ENCODE results near the gene RNF146. TPM values are rescaled to one million over a fixed set of nuclear protein-coding genes. Genes with fewer than 3 reads are reported as not detected.

RNF146 gene
- total and polyA plus RNA-seq, 2 experiments from 2014 or later = 28.8 to 48.9 TPM

DNA sequence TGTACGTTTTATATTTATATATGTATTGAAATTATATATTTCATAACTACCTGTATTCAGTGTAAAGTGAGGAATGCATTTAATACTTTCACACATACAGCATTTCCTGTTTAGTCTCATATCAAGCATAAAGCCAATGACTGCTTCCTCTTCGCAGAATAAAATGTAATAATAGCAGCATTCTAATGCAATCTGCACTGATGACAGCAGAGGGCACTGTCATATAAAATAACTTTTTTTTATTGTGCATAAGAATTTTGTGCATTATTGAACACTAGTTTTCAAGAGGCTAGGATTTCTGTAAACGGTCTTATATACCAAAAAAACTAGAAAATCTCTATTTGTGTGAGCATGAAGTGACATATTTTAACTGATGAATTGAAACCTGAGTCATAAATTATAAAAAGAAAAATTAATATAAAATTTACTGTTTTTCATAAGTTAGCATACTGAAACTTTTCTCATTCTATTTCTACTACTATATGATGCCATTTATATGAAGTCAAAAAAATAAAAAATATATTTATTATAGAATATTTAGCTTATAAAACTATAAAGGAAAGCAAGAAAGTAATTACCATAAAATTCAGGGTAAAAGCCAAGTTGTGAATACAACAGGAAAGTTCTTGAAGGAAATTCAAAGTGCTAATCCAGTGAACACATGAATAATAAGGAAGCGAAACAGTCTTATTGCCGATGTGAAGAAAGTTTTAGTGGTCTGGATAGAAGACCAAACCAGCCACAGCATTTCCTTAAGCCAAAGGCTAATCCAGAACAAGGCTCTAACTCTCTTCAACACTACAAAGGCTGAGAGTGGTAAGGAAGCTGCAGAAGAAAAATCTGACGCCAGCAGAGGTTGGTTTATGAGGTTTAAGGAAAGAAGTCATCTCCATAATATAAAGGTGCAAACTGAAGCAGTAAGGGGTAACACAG is 36.3 kb downstream of the RNF146 start:
- Histone ChIP-seq H3K36me3 (replicated peaks; ENCODE audit: insufficient read depth, low read depth) (no peaks in the 10 kb centered on the region), H3K27ac (no peak overlapping the region), H3K27me3 (no peaks in the 10 kb centered on the region), H2AFZ (no peak overlapping the region), H3K79me2 (peaks cover 35% of the 10 kb centered on the region), H3K4me2 (no peak overlapping the region), H3K9me2 (replicated peaks; ENCODE audit: insufficient read depth) (no peaks in the 10 kb centered on the region), H3K4me3 (no peak overlapping the region), H3K9me3 (ENCODE audit: low read depth) (no peaks in the 10 kb centered on the region), H4K20me1 (ENCODE audit: insufficient read depth, poor library complexity, severe bottlenecking) (no peaks in the 10 kb centered on the region), H3K4me1 (ENCODE audit: insufficient read depth) (peaks cover 3% of the 10 kb centered on the region)
- WGBS (ENCODE audit: low lambda C conversion rate, missing lambda C conversion rate) = 76% methylated on average over 6 of the region's 6 CpGs
- DNase-seq (ENCODE audit: low spot score) = peak; percentile 46
- TF ChIP-seq EZH2 (IDR thresholded peaks at IDR 0.05; ENCODE audit: borderline replicate concordance) (no peak), CTCF (IDR thresholded peaks at IDR 0.05; ENCODE audit: poor library complexity) (peak; percentile 73)

- Histone ChIP-seq H3K4me2 (no peak overlapping the region), H2AFZ (no peak overlapping the region), H3K4me3 (no peak overlapping the region), H3K79me2 (peaks cover 39% of the 10 kb centered on the region), H4K20me1 (ENCODE audit: insufficient read depth, poor library complexity, severe bottlenecking) (no peaks in the 10 kb centered on the region), H3K9me3 (ENCODE audit: low read depth) (no peaks in the 10 kb centered on the region), H3K4me1 (ENCODE audit: insufficient read depth) (no peaks in the 10 kb centered on the region), H3K27me3 (no peaks in the 10 kb centered on the region), H3K36me3 (replicated peaks; ENCODE audit: insufficient read depth, low read depth) (no peaks in the 10 kb centered on the region), H3K27ac (no peak overlapping the region), H3K9me2 (replicated peaks; ENCODE audit: insufficient read depth) (no peaks in the 10 kb centered on the region)
- no peak for DNase-seq (ENCODE audit: low spot score)
- WGBS (ENCODE audit: low lambda C conversion rate, missing lambda C conversion rate) = 97% methylated on average over 3 of the region's 3 CpGs
- no peak for TF ChIP-seq EZH2 (IDR thresholded peaks at IDR 0.05; ENCODE audit: borderline replicate concordance)
- no peak for TF ChIP-seq CTCF (IDR thresholded peaks at IDR 0.05; ENCODE audit: poor library complexity)
- TF ChIP-seq EZH2phosphoT487 (IDR thresholded peaks at IDR 0.05; ENCODE audit: low read depth, severe bottlenecking, unreplicated experiment) = no peak
These were observed 37.3 kb downstream of the RNF146 start for GRCh38 chr6:127303917-127304316.

DNA sequence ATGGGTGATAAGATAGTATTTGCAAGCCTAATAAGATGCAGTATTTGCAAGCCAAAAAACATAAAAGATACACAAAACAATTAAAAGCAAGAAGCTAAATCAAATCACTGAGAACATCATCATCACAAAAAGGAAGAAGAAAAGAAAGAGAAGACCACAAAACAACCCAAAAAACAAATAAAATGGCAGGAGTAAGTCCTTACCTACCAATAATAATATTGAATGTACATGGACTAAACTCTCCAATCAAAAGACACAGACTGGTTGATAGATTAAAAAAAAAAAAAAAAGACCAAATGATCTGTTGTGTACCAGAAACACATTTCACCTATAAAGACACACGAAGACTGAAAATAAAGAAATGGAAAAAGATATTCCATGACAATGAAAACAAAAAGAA is 39.1 kb downstream of the RNF146 start:
- 96% methylated on average over 1 of the region's 1 CpG for WGBS (ENCODE audit: low lambda C conversion rate, missing lambda C conversion rate)
- Histone ChIP-seq H3K9me2 (replicated peaks; ENCODE audit: insufficient read depth) (no peaks in the 10 kb centered on the region), H3K27me3 (no peaks in the 10 kb centered on the region), H3K4me2 (no peak overlapping the region), H3K9me3 (ENCODE audit: low read depth) (no peaks in the 10 kb centered on the region), H3K4me1 (ENCODE audit: insufficient read depth) (no peaks in the 10 kb centered on the region), H3K36me3 (replicated peaks; ENCODE audit: insufficient read depth, low read depth) (no peaks in the 10 kb centered on the region), H3K27ac (no peak overlapping the region), H4K20me1 (ENCODE audit: insufficient read depth, poor library complexity, severe bottlenecking) (no peaks in the 10 kb centered on the region), H3K4me3 (no peak overlapping the region), H2AFZ (no peak overlapping the region), H3K79me2 (peaks cover 48% of the 10 kb centered on the region)
- DNase-seq (ENCODE audit: low spot score) = no peak
- TF ChIP-seq EZH2phosphoT487 (IDR thresholded peaks at IDR 0.05; ENCODE audit: low read depth, severe bottlenecking, unreplicated experiment) = no peak
- no peak for TF ChIP-seq CTCF (IDR thresholded peaks at IDR 0.05; ENCODE audit: poor library complexity)
- TF ChIP-seq EZH2 (IDR thresholded peaks at IDR 0.05; ENCODE audit: borderline replicate concordance) = no peak
